Colonic mucosa (tissue), 2 donors: ENCODE measurements around the gene IFI35. TPM values are rescaled to one million over a fixed set of nuclear protein-coding genes. Genes with fewer than 3 reads are reported as not detected.

ENCODE experiments used
- total RNA-seq, 2 donors: library from RNA; stranded (reverse); fragmentation: NEBNext Ultra II Directional in 1 of 2; extraction: Animal tissue kit (Norgen Biotek cat#: 25700) in 1 of 2; gene quantifications; one replicate each; pipeline ENCODE4 v1.2.1, GENCODE V29; 2021
- donor health status: DM: no; HTN: no; CAD: no.
- donor health status: DM: no; HTN: no; CAD: no.

IFI35 gene
- total RNA-seq, 2 donors from 2014 or later: 25.9 to 27.9 TPM

Other genes starting within 250 kb of the IFI35 start
- 1 to 10 TPM; 3.5 to 8.4 TPM for gene RAMP2, start 245.6 kb upstream of the IFI35 start, total RNA-seq
- 100 to 1,000 TPM in 1 of 2 donors, 10 to 100 TPM in 1; 86.9 to 105 TPM for gene VPS25, start 233.3 kb upstream of the IFI35 start, total RNA-seq
- gene WNK4, start 226.2 kb upstream of the IFI35 start, total RNA-seq: 10 to 100 TPM; 32.6 to 54.6 TPM
- gene COA3, start 208.1 kb upstream of the IFI35 start, total RNA-seq: 100 to 1,000 TPM; 167 to 219 TPM
- gene CNTD1, start 207.9 kb upstream of the IFI35 start, total RNA-seq: under 1 TPM in 1 of 2 donors, not detected in 1; 0.61 TPM
- 100 to 1,000 TPM; 118 to 145 TPM for gene BECN1, start 182.5 kb upstream of the IFI35 start, total RNA-seq
- 100 to 1,000 TPM in 1 of 2 donors, 10 to 100 TPM in 1; 86.4 to 163 TPM for gene PSME3, start 173.4 kb upstream of the IFI35 start, total RNA-seq
- gene AOC2, start 162.2 kb upstream of the IFI35 start, total RNA-seq: 1 to 10 TPM in 1 of 2 donors, under 1 TPM in 1; 0.32 to 1.1 TPM
- 10 to 100 TPM in 1 of 2 donors, 1 to 10 TPM in 1; 5.3 to 28.3 TPM for gene AOC3, start 155.6 kb upstream of the IFI35 start, total RNA-seq
- gene G6PC1, start 106.0 kb upstream of the IFI35 start, total RNA-seq: under 1 TPM in 1 of 2 donors, not detected in 1; 0.40 TPM
- 10 to 100 TPM; 19.8 to 34.3 TPM for gene AARSD1, start 42.3 kb upstream of the IFI35 start, total RNA-seq
- gene PTGES3L, start 26.7 kb upstream of the IFI35 start, total RNA-seq: 1 to 10 TPM; 1.5 to 2.4 TPM
- gene RUNDC1, start 26.2 kb upstream of the IFI35 start, total RNA-seq: 10 to 100 TPM; 18.7 to 22.3 TPM
- gene RPL27, start 8.4 kb upstream of the IFI35 start, total RNA-seq: 100 to 1,000 TPM; 707 to 851 TPM
- 10 to 100 TPM; 33.2 to 61.5 TPM for gene VAT1, start 15.6 kb downstream of the IFI35 start, total RNA-seq
- under 1 TPM; 0.30 to 0.56 TPM for gene RND2, start 18.4 kb downstream of the IFI35 start, total RNA-seq
- 10 to 100 TPM in 1 of 2 donors, 1 to 10 TPM in 1; 9.5 to 44.1 TPM for gene BRCA1, start 118.6 kb downstream of the IFI35 start, total RNA-seq
- 100 to 1,000 TPM in 1 of 2 donors, 10 to 100 TPM in 1; 92.8 to 159 TPM for gene NBR1, start 164.4 kb downstream of the IFI35 start, total RNA-seq
- 10 to 100 TPM in 1 of 2 donors, 1 to 10 TPM in 1; 4.8 to 10.2 TPM for gene TMEM106A, start 205.1 kb downstream of the IFI35 start, total RNA-seq
- gene CCDC200, start 221.8 kb downstream of the IFI35 start, total RNA-seq: not detected
- gene RNU2-1, start 227.2 kb downstream of the IFI35 start, total RNA-seq: 1,000 to 10,000 TPM; 2,735 to 6,693 TPM